NCI-H748 (cell line): ENCODE data around the gene GNPNAT1.

Experiments
- DNase-seq: peaks from one replicate; lab custom pipeline; 2025; ENCODE audit not compliant: unreplicated experiment; lab: John Stamatoyannopoulos, UW

GNPNAT1 gene

GRCh38 chr14:52791223-52792096 is at the start of gene GNPNAT1:
GNPNAT1 (minus strand) TSS chr14:52791607; CDS start chr14:52784650, 6,957 bp downstream.
- DNase-seq, result peak; percentile 92

GRCh38 chr14:52840877-52841276 is 49.5 kb upstream of the GNPNAT1 start:
- no peak for DNase-seq

- DNase-seq, result no peak
Observed at GRCh38 chr14:52837451-52837850, 46.0 kb upstream of the GNPNAT1 start.

- no peak for DNase-seq
Observed at GRCh38 chr14:52836063-52836462, 44.7 kb upstream of the GNPNAT1 start.

- peak; percentile 89 for DNase-seq
Observed at GRCh38 chr14:52835122-52835903, 43.9 kb upstream of the GNPNAT1 start.

- DNase-seq, result peak; percentile 12
Observed at GRCh38 chr14:52834440-52834842, 43.0 kb upstream of the GNPNAT1 start.

- no peak for DNase-seq
Observed at GRCh38 chr14:52833891-52834290, 42.5 kb upstream of the GNPNAT1 start.

GRCh38 chr14:52829527-52830185 is 38.2 kb upstream of the GNPNAT1 start:
- no peak for DNase-seq

GRCh38 chr14:52827426-52827825 is 36.0 kb upstream of the GNPNAT1 start:
- DNase-seq, result no peak

GRCh38 chr14:52825085-52825484 is 33.7 kb upstream of the GNPNAT1 start:
- no peak for DNase-seq

GRCh38 chr14:52824462-52824861 is 33.1 kb upstream of the GNPNAT1 start:
- DNase-seq, result no peak

GRCh38 chr14:52821805-52822250 is 30.4 kb upstream of the GNPNAT1 start:
- DNase-seq, result no peak

- no peak for DNase-seq
Observed at GRCh38 chr14:52808101-52808500, 16.7 kb upstream of the GNPNAT1 start.

GRCh38 chr14:52806115-52806514 is 14.7 kb upstream of the GNPNAT1 start:
- DNase-seq, result no peak

GRCh38 chr14:52802597-52802996 is 11.2 kb upstream of the GNPNAT1 start:
- DNase-seq, result no peak

- DNase-seq, result no peak
Observed at GRCh38 chr14:52801014-52801712, 9.8 kb upstream of the GNPNAT1 start.

GRCh38 chr14:52798826-52799225 is 7.4 kb upstream of the GNPNAT1 start:
- no peak for DNase-seq

- no peak for DNase-seq
Observed at GRCh38 chr14:52797653-52798052, 6.2 kb upstream of the GNPNAT1 start.

- no peak for DNase-seq
Observed at GRCh38 chr14:52793061-52793460, 1.7 kb upstream of the GNPNAT1 start.

GRCh38 chr14:52792097-52792415 is 649 bp upstream of the GNPNAT1 start:
- DNase-seq, result no peak

GRCh38 chr14:52790756-52791222 is 618 bp downstream of the GNPNAT1 start:
- no peak for DNase-seq
